Fibroblast of pulmonary artery (primary cell): ENCODE measurements around the gene HIC2.
A peak's percentile ranks its signal among the peaks of the same experiment; 100 is the strongest.

Source experiments
- DNase-seq: peaks from one replicate; pipeline ENCODE4 v3.0.0-alpha.2; 2010; ENCODE audit warnings: low read depth
- H3K4me3 ChIP-seq: replicated peaks from 2 replicates; pipeline ENCODE4 v1.5.1; 2011; ENCODE audit warnings: low read depth, mild to moderate bottlenecking, control low read depth, low read length, moderate library complexity
- CTCF ChIP-seq: IDR thresholded peaks from 2 replicates; pipeline ENCODE4 v1.5.1; 2011; ENCODE audit warnings: mild to moderate bottlenecking, control low read depth, low read length, inconsistent platforms; ENCODE audit errors: missing control alignments

The HIC2 gene

GRCh38 chr22:21444701-21445436 lies 27.7 kb downstream of the HIC2 start:
- no peak for TF ChIP-seq CTCF
- no peak for DNase-seq
- no peak overlapping the region for H3K4me3 ChIP-seq

DNA sequence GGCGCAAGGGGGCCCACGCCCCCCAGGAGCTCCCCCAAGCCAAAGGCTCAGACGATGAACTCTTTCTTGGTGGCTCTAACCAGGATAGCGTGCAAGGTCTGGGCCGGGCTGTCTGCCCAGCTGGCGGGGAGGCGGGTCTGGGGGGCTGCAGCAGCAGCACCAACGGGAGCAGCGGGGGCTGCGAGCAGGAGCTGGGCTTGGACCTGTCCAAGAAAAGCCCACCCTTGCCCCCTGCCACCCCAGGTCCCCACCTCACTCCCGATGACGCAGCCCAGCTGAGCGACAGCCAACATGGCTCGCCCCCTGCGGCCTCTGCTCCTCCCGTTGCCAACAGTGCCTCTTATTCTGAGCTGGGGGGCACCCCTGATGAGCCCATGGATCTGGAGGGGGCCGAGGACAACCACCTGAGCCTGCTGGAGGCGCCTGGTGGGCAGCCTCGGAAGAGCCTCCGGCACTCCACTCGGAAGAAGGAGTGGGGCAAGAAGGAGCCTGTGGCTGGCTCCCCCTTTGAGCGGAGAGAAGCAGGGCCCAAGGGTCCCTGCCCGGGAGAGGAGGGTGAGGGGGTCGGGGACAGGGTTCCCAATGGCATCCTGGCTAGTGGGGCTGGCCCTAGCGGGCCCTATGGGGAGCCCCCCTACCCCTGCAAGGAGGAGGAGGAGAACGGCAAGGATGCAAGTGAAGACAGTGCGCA lies 28.4 kb downstream of the HIC2 start:
- no peak overlapping the region for H3K4me3 ChIP-seq
- no peak for DNase-seq
- TF ChIP-seq CTCF, result no peak

GRCh38 chr22:21446128-21446826 lies 29.1 kb downstream of the HIC2 start:
- no peak overlapping the region for H3K4me3 ChIP-seq
- no peak for DNase-seq
- no peak for TF ChIP-seq CTCF

GRCh38 chr22:21446827-21447690 lies 29.9 kb downstream of the HIC2 start:
- DNase-seq, result no peak
- no peak overlapping the region for H3K4me3 ChIP-seq
- no peak for TF ChIP-seq CTCF

GRCh38 chr22:21447694-21448402 lies 30.7 kb downstream of the HIC2 start:
- peak; percentile 6 for TF ChIP-seq CTCF
- DNase-seq, result no peak
- no peak overlapping the region for H3K4me3 ChIP-seq
